T-helper 22 cell (primary cell): ENCODE data around the gene EVX1.

Experiments
- DNase-seq: peaks from one replicate; pipeline ENCODE4 v3.0.0-alpha.2; 2020; ENCODE audit warnings: low read depth

Gene EVX1

GRCh38 chr7:27205325-27206280 lies 37.0 kb upstream of the EVX1 start:
- DNase-seq: no peak

GRCh38 chr7:27207348-27207985 lies 35.1 kb upstream of the EVX1 start:
- no peak for DNase-seq

- DNase-seq: no peak
These were observed 33.6 kb upstream of the EVX1 start for GRCh38 chr7:27208998-27209397.

GRCh38 chr7:27209933-27210440 lies 32.6 kb upstream of the EVX1 start:
- no peak for DNase-seq

GRCh38 chr7:27210441-27211083 lies 32.0 kb upstream of the EVX1 start:
- no peak for DNase-seq

- DNase-seq: no peak
These were observed 31.5 kb upstream of the EVX1 start for GRCh38 chr7:27211084-27211446.

GRCh38 chr7:27211764-27212204 lies 30.8 kb upstream of the EVX1 start:
- DNase-seq: no peak

GRCh38 chr7:27212497-27213432 lies 29.8 kb upstream of the EVX1 start:
- DNase-seq: no peak

GRCh38 chr7:27213433-27214238 lies 29.0 kb upstream of the EVX1 start:
- no peak for DNase-seq

- no peak for DNase-seq
These were observed 28.2 kb upstream of the EVX1 start for GRCh38 chr7:27214239-27214950.

- DNase-seq: no peak
These were observed 27.2 kb upstream of the EVX1 start for GRCh38 chr7:27215356-27215755.

- no peak for DNase-seq
These were observed 24.7 kb upstream of the EVX1 start for GRCh38 chr7:27217951-27218350.

GRCh38 chr7:27219821-27220220 lies 22.8 kb upstream of the EVX1 start:
- DNase-seq: no peak

GRCh38 chr7:27220440-27220955 lies 22.1 kb upstream of the EVX1 start:
- DNase-seq: no peak

GRCh38 chr7:27221201-27221797 lies 21.3 kb upstream of the EVX1 start:
- no peak for DNase-seq

GRCh38 chr7:27223941-27224575 lies 18.5 kb upstream of the EVX1 start:
- no peak for DNase-seq

- no peak for DNase-seq
These were observed 17.3 kb upstream of the EVX1 start for GRCh38 chr7:27224983-27225934.

GRCh38 chr7:27229448-27229847 lies 13.2 kb upstream of the EVX1 start:
- DNase-seq: no peak
